ENCODE measurements around the gene SCAMP1.

SCAMP1 gene

GRCh38 chr5:78495800-78496199 lies 135.4 kb downstream of the SCAMP1 start:
- DNase-seq (ENCODE audit: low read depth in 3 of 3): no peak

- no peak for DNase-seq (ENCODE audit: low read depth in 3 of 3)
Measured at GRCh38 chr5:78496373-78496772, 136.0 kb downstream of the SCAMP1 start.

- no peak for DNase-seq (ENCODE audit: low read depth in 3 of 3)
Measured at GRCh38 chr5:78497573-78498533, 137.4 kb downstream of the SCAMP1 start.

DNA sequence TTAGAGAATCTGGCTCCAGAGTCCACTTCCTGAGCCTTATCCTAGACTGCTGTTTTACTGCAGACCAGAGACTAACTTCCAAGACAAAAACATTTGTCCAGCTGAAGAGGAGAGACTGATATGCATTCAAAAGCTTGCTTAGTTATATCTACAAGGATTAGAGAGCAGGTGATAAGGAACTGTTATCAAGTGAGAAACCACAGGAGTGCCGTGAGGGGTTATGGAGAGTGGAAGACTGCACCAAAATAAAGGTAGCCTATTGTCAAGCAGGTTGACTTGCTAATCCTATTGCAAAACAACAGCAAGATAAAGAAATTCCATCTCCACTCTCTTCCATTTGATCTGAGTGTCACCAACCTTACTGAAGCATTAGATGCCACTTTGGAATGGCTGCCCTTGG lies 139.1 kb downstream of the SCAMP1 start:
- DNase-seq (ENCODE audit: low read depth in 3 of 3): no peak

DNA sequence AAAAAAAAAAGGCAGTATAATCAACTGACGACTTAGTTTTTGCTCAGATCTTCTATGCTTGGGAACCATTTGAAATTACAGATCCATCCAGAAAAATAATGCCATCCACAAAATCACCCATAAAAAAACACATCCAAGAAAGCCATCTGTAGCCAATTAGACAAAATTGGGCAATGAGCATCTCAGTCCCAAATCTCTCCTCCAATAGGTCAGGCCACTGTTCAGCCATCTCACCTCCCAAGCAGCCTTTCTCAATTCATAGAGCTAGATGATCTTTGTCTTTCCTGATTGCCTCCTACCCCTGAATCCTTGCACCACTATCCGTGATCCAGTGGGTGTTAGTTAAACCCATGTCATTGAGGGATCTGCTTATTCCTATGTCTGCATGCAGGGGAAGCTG lies 139.6 kb downstream of the SCAMP1 start:
- DNase-seq (ENCODE audit: low read depth in 3 of 3): no peak

GRCh38 chr5:78500871-78501270 lies 140.5 kb downstream of the SCAMP1 start:
- DNase-seq (ENCODE audit: low read depth in 3 of 3): no peak

DNA sequence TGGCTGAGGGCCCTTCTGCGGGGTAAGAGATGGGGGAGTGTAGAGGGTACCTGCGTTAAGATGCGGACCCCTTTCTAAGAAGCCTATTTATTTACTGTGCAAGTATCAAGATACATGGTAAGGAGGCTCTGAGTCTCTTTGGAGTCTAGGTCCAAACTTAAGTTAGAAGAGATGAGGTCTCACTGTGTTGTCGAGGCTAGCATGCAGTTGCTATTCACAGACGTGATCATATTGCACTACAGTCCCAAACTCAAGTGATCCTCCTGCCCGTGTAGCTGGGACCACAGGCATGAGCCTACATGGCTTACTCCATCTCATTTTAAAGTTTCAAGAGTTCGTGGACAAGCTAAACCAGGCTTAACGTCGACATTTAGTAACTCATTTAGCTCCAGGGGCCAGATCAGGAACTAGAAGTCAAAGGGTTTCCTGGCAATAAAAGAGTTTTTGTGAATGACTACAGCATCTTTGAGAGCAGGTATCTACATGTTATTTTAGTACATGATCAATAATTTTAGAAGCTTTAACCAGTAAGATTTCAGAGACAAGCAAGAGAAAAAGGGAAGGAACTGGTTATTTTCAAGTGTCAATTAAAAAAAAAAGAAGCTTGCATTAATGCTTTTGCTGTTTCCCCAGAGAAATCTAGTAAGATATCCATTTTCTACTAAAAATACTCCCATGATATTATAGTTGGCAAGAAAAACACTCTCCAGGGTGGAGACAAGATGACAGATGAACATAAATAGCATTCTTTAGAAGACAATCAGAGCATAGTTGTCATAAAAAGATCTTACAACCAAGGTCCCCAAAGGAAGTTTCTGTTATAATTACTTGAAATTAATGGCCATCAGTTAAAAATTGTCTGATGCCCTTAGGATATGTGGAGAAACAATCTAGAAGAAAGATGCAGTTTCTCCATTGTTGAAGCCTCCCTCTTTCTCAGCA lies 141.3 kb downstream of the SCAMP1 start:
- no peak for DNase-seq (ENCODE audit: low read depth in 3 of 3)

GRCh38 chr5:78503958-78504653 lies 143.7 kb downstream of the SCAMP1 start:
- DNase-seq (ENCODE audit: low read depth in 3 of 3): no peak

DNA sequence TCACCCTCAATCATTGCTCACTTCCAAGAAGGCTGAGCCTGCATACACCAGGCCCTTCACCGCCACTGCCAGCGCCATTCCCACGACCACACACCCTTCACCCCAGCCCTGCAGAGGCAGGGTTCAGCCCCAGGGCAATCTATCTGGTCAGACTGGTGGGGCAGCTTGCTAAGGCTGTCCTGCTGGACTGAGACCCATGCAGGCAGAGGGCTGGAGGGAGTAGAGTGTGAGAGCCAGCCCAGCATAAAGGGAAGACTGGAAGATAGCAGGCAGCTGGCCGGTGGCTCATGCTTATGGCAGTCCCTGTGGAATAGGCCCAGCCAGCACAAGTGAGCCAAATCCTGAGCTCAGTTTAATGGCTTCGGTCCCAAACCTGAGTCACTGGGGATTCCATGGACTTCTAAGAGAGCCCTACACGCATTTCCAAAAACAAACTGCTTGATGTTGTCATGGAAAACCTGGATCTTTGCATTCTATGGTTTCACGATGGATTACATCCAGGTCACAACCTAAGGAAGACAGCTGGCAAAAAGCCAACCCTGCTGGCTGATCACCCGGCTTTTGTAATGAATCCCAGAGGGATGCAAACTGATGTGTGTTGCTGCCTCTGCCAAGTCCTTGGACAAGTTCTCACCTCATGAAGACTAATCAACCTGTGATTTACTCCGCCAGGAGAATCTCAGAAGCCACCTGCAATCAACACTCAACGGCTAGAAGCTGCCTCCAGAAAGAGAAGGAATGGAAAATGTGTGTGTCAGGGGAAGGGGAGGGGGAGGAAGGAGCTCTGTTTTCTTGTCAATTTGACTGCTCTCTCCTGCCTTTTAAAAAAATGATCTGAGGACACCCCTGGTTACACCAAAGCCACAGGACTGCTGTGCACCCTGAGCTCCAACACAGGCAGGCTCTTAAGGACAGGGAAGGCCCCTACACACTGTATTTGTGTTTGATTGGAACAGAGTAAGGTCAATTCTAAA lies 144.6 kb downstream of the SCAMP1 start:
- no peak for DNase-seq (ENCODE audit: low read depth in 3 of 3)

DNA sequence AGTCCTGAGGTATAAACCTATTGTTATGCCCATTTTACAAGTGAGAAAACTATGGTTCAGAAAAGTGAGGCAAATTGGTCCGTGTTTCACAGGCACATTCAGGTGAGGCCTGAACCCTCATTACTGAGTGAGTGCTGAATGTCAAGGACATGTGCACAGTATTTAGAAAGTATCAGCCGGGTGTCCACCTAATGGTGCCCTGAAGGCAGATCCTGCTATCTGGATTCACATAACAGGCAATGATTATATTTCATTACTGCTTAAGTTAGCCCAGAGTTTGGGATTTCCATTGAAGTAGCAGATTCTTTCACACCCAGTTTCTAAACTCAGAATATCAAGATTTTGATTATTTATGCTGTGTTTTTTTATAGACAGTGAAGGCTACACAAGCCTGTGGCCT lies 145.4 kb downstream of the SCAMP1 start:
- no peak for DNase-seq (ENCODE audit: low read depth in 3 of 3)

GRCh38 chr5:78506261-78507024 lies 146.0 kb downstream of the SCAMP1 start:
- DNase-seq (ENCODE audit: low read depth in 3 of 3): no peak

DNA sequence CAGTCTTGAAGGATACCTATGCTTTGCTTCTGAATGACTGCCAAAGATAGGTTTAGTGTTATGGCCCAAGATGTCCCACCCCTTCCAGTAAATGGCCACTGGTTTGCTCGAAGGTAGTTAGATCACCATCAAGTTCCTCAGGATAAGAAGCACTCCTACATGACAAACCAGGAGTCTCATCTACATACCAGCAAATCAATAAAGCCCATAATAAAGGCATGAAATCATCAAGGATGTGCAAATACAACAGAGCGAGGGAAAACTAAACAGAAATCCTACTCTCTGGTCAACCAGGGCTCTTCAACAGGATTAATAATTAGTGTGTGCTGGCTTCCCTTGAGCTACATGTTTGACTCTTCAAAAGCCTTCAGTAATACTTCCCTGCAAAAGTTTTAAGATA lies 147.1 kb downstream of the SCAMP1 start:
- DNase-seq (ENCODE audit: low read depth in 3 of 3): no peak

GRCh38 chr5:78508186-78508765 lies 147.9 kb downstream of the SCAMP1 start:
- DNase-seq (ENCODE audit: low read depth in 3 of 3): no peak

GRCh38 chr5:78509145-78509865 lies 148.9 kb downstream of the SCAMP1 start:
- no peak for DNase-seq (ENCODE audit: low read depth in 3 of 3)

DNA sequence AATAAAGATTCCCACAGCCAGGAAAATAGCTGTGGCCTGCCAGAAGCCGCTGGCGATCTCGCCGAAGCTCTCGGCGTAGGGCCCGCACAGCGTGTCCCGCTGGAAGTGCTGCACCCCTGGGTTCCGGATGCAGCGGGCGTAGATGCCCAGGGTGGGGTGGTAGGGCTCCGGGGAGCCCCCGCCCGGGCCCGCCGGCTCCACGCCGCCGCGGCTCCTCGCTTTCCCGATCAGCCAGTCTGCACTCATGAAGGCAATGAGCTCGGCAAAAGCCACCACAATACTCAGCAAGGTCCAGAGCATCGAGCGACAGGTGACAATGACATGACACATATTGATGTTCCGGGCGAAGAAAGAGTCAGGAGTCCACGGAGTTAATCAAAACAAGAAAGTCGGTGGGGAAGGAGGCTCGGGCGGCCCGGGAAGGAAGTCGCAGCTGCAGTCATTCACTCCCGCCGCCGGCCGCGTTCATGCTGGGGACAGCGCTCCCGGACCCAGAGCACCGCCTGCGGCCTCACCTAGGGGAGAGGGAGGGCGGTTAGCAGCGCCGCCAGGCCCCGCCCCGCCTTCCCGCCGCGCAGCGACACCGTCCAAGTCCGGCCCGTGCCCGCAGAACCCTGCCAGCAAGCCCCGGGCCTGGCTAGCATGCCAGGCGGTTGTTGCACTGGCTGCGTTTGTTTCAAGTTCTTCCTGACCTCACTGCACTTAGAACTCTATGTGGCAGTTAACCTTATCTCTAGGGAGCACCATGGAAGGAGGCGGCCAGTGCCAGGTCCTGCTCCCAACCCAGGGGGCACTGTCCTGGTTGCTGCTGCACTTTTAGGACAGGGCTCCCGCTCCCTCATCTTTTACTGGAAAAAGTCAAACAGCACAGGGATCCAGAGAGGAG lies 149.7 kb downstream of the SCAMP1 start:
- peak in 1 of 3 experiments; percentile 3 for DNase-seq (ENCODE audit: low read depth in 3 of 3)

- no peak for DNase-seq (ENCODE audit: low read depth in 3 of 3)
Measured at GRCh38 chr5:78511121-78511906, 150.9 kb downstream of the SCAMP1 start.

DNA sequence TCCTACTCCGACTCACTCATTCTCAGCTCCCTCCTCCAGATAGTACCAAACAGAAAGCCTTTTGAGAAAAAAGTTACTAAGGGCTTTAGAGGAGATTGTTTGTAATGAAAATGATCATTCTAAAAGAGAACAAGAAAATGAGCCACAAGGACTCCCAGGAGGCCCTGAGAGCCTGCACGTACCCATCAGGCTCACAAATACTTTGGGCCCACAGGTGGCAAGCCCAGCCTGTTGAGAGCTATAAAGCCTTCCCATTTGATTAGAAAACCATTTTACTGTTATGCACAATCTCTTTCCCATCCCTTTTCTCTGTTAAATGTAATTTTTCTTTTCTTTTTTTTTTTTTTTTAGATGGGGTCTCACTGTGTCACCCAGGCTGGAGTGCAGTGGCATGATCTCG lies 152.0 kb downstream of the SCAMP1 start:
- DNase-seq (ENCODE audit: low read depth in 3 of 3): no peak

Measured in stimulated activated CD4-positive, alpha-beta T cell treated with anti-CD3 and anti-CD28 coated beads, TNF-alpha, amount 100 ng/mL, for 4 hours (primary cell).